GM18526 (cell line): ENCODE data around the gene IFNA4.
"Not testable (repeated sequence)": the region's sequence is repeated elsewhere in the genome, so short reads cannot be mapped to it uniquely, and the experiment has no call there.

Experiments used
- POLR2A ChIP-seq: IDR thresholded peaks from 3 replicates; pipeline ENCODE4 v1.6.1; 2011; ENCODE audit not compliant: insufficient read length; ENCODE audit errors: extremely low read depth

Gene IFNA4

GRCh38 chr9:21187487-21187886 is at the start of gene IFNA4:
IFNA4 (minus strand) TSS chr9:21187587; CDS start chr9:21187531, 56 bp downstream.
- not testable (repeated sequence) for TF ChIP-seq POLR2A

GRCh38 chr9:21234153-21234687 is 46.8 kb upstream of the IFNA4 start:
- TF ChIP-seq POLR2A = no peak

- TF ChIP-seq POLR2A = no peak
These were observed 45.9 kb upstream of the IFNA4 start for GRCh38 chr9:21233258-21233657.

- TF ChIP-seq POLR2A = no peak
These were observed 40.7 kb upstream of the IFNA4 start, which contains the start of gene IFNA17 for GRCh38 chr9:21228122-21228521. IFNA17 (minus strand) TSS chr9:21228222; CDS start chr9:21228173, 49 bp downstream.

- TF ChIP-seq POLR2A = not testable (repeated sequence)
These were observed 29.8 kb upstream of the IFNA4 start, which contains the start of gene IFNA16 for GRCh38 chr9:21217211-21217610. IFNA16 (minus strand) TSS chr9:21217311; CDS start chr9:21217305, 6 bp downstream.

- TF ChIP-seq POLR2A = no peak
These were observed 22.9 kb upstream of the IFNA4 start for GRCh38 chr9:21210311-21210710.

GRCh38 chr9:21207043-21207442 is 19.7 kb upstream of the IFNA4 start, which contains the start of gene IFNA10:
IFNA10 (minus strand) TSS chr9:21207143; CDS start chr9:21207097, 46 bp downstream.
- not testable (repeated sequence) for TF ChIP-seq POLR2A

- no peak for TF ChIP-seq POLR2A
These were observed 17.8 kb upstream of the IFNA4 start for GRCh38 chr9:21205204-21205603.

- not testable (repeated sequence) for TF ChIP-seq POLR2A
These were observed 14.7 kb upstream of the IFNA4 start, which contains the start of gene IFNA7 for GRCh38 chr9:21202105-21202504. IFNA7 (minus strand) TSS chr9:21202205; CDS start chr9:21202165, 40 bp downstream.

- no peak for TF ChIP-seq POLR2A
These were observed 12.7 kb downstream of the IFNA4 start for GRCh38 chr9:21174671-21175070.

- no peak for TF ChIP-seq POLR2A
These were observed 15.2 kb downstream of the IFNA4 start for GRCh38 chr9:21172156-21172555.

GRCh38 chr9:21171351-21171750 is 16.0 kb downstream of the IFNA4 start:
- TF ChIP-seq POLR2A = no peak

- not testable (repeated sequence) for TF ChIP-seq POLR2A
These were observed 20.8 kb downstream of the IFNA4 start, which contains the start of gene IFNA21 for GRCh38 chr9:21166560-21166959. IFNA21 (minus strand) TSS chr9:21166660; CDS start chr9:21166612, 48 bp downstream.

- no peak for TF ChIP-seq POLR2A
These were observed 21.9 kb downstream of the IFNA4 start for GRCh38 chr9:21165516-21165915.

- no peak for TF ChIP-seq POLR2A
These were observed 27.2 kb downstream of the IFNA4 start for GRCh38 chr9:21160178-21160577.

- TF ChIP-seq POLR2A = no peak
These were observed 31.9 kb downstream of the IFNA4 start for GRCh38 chr9:21155501-21155900.
